K562 (cell line): Measurements from ENCODE around the gene TXK. TPM values are rescaled to one million over a fixed set of nuclear protein-coding genes. Genes with fewer than 3 reads are reported as not detected.

Source experiments
- ATAC-seq: fragments of 200-7000 bp; cut with Tn5 transposase; 3 replicates; pipeline ENCODE4 v1.9.1; 2020; ENCODE audit warnings: moderate library complexity
- BruUV-seq: library from RNA; stranded (reverse); fragments of 400-500 nt; replicated peaks from 2 replicates; lab custom pipeline; 2021; lab: Mats Ljungman, UMichigan
- CTCF ChIA-PET: fragments of 300-600 bp; formaldehyde crosslinking; extraction: SDS; loops from one replicate; lab custom pipeline; 2021; ENCODE audit warnings: low intra/inter-chr PET ratio; lab: Yijun Ruan, JAX
- POLR2A ChIA-PET: fragments of 300-600, 350-650 bp; sonication (Branson Sonifier 250); formaldehyde crosslinking; extraction: SDS; loops from one replicate; lab custom pipeline; 2021; ENCODE audit warnings: antibody characterized with exemption, inconsistent platforms; lab: Yijun Ruan, JAX
- DNase-seq, 4 experiments: peaks; one replicate each; pipeline versions ENCODE4 v3.0.0 to v3.0.0-alpha.2; 2011 to 2018; ENCODE audit warnings: low spot score in 3 of 4, mixed read lengths in 3 of 4; ENCODE audit errors: extremely low read depth in 1 of 4
- FAIRE-seq: peaks from 2 replicates; lab custom pipeline; 2011; peaks lifted over from hg19 to GRCh38; lab: Jason Lieb, UNC
- H2AFZ ChIP-seq: 2 replicates; pipeline ENCODE4 v1.6.0; 2011; ENCODE audit warnings: low read depth, low read length, control low read depth, inconsistent platforms
- H3K27ac ChIP-seq: fragments of 200-600 bp; 3 replicates; pipeline ENCODE4 v1.8.0; 2011; ENCODE audit warnings: low read depth, mild to moderate bottlenecking, control low read depth, inconsistent platforms, low read length, moderate library complexity, mixed read lengths; ENCODE audit errors: extremely low read depth
- H3K27me3 ChIP-seq, 2 experiments: fragments of 300-600 bp in 1 of 2; 2 replicates in 1 of 2; 3 replicates in 1 of 2; pipeline versions ENCODE4 v1.6.0 to v1.8.0; 2011; ENCODE audit warnings: inconsistent platforms in 2 of 2, low read length in 2 of 2, mild to moderate bottlenecking in 1 of 2, mixed read lengths in 1 of 2, moderate library complexity in 1 of 2; ENCODE audit not compliant: control insufficient read depth in 2 of 2, insufficient read depth in 2 of 2
- H3K36me3 ChIP-seq: fragments of 300-600 bp; 3 replicates; pipeline ENCODE4 v1.8.0; 2011; ENCODE audit warnings: mild to moderate bottlenecking, low read length, inconsistent platforms; ENCODE audit not compliant: control insufficient read depth, insufficient read depth
- H3K4me1 ChIP-seq, 2 experiments: fragments of 200-600 bp in 1 of 2; replicated peaks in 1 of 2; 2 replicates in 1 of 2; 3 replicates in 1 of 2; pipeline versions ENCODE4 v1.5.1 to v1.8.0; 2011; ENCODE audit warnings: inconsistent platforms in 2 of 2, low read length in 2 of 2, mild to moderate bottlenecking in 1 of 2, mixed read lengths in 1 of 2, moderate library complexity in 1 of 2; ENCODE audit not compliant: control insufficient read depth in 2 of 2, insufficient read depth in 2 of 2
- H3K4me2 ChIP-seq: 2 replicates; pipeline ENCODE4 v1.6.1; 2011; ENCODE audit warnings: low read length, control low read depth, inconsistent platforms, mixed read lengths; ENCODE audit not compliant: insufficient read depth
- H3K4me3 ChIP-seq: fragments of 200-600 bp; sonication (generic), shearing (Covaris generic); 2 replicates; pipeline ENCODE4 v1.5.1; 2016; ENCODE audit warnings: control low read depth, inconsistent platforms
- H3K79me2 ChIP-seq: fragments of 200-600 bp; 3 replicates; pipeline ENCODE4 v1.8.0; 2011; ENCODE audit warnings: low read length, inconsistent platforms; ENCODE audit not compliant: control insufficient read depth, insufficient read depth
- H3K9ac ChIP-seq, 2 experiments: 2 replicates each; pipeline versions ENCODE4 v1.6.0 to v1.6.1; 2011; ENCODE audit warnings: low read depth in 2 of 2, low read length in 2 of 2, control low read depth in 1 of 2, inconsistent platforms in 1 of 2, mild to moderate bottlenecking in 1 of 2, mixed read lengths in 1 of 2; ENCODE audit not compliant: insufficient read depth in 1 of 2
- H3K9me1 ChIP-seq: one replicate; pipeline ENCODE4 v1.6.0; 2011; ENCODE audit warnings: inconsistent platforms, mild to moderate bottlenecking, low read length, moderate library complexity; ENCODE audit not compliant: control insufficient read depth, insufficient read depth
- H3K9me3 ChIP-seq: replicated peaks from 2 replicates; pipeline ENCODE4 v1.5.1; 2011; ENCODE audit warnings: low read depth, low read length, inconsistent platforms; ENCODE audit not compliant: control insufficient read depth, insufficient read depth
- H4K20me1 ChIP-seq: replicated peaks from 2 replicates; pipeline ENCODE4 v1.6.1; 2011; ENCODE audit warnings: low read length, inconsistent platforms, mixed read lengths; ENCODE audit not compliant: control insufficient read depth, insufficient read depth
- BDP1 ChIP-seq: IDR thresholded peaks from 3 replicates; pipeline ENCODE4 v1.6.1; 2011; ENCODE audit not compliant: insufficient read length, insufficient read depth
- ETV5 ChIP-seq: sonication (generic); formaldehyde crosslinking; IDR thresholded peaks from 2 replicates; pipeline ENCODE4 v1.4.0; 2020; ENCODE audit warnings: low read depth, mild to moderate bottlenecking, missing genetic modification reagents
- GABPB1 ChIP-seq: sonication (generic); formaldehyde crosslinking; IDR thresholded peaks from 2 replicates; pipeline ENCODE4 v1.8.0; 2022; ENCODE audit warnings: mild to moderate bottlenecking, missing genetic modification reagents
- HNRNPLL ChIP-seq: fragments of 200-400 bp; formaldehyde crosslinking; IDR thresholded peaks from 2 replicates; pipeline ENCODE4 v1.6.1; 2017; ENCODE audit warnings: low read length, low read depth, mild to moderate bottlenecking; ENCODE audit not compliant: poor library complexity, severe bottlenecking
- MAFK ChIP-seq: IDR thresholded peaks from 2 replicates; pipeline ENCODE4 v1.6.1; 2011; ENCODE audit warnings: low read length, improper control_type of control experiment
- MECOM ChIP-seq: fragments of 250-450 bp; sonication (Bioruptor Pico); IDR thresholded peaks from 2 replicates; pipeline ENCODE4 v1.8.0; 2022; ENCODE audit warnings: inconsistent platforms
- NR2F6 ChIP-seq: fragments of 450-650 bp; formaldehyde crosslinking; IDR thresholded peaks from 2 replicates; pipeline ENCODE4 v1.4.0; 2020; ENCODE audit warnings: mild to moderate bottlenecking
- PHB ChIP-seq: fragments of 250-450 bp; sonication (Bioruptor Pico); IDR thresholded peaks from 2 replicates; pipeline ENCODE4 v1.5.0; 2021
- PRDM10 ChIP-seq: fragments of 450-650 bp; IDR thresholded peaks from 2 replicates; pipeline ENCODE4 v1.6.1; 2018; ENCODE audit not compliant: partially characterized antibody
- PRMT5 ChIP-seq: sonication (generic); formaldehyde crosslinking; IDR thresholded peaks from 2 replicates; pipeline ENCODE4 v1.5.0; 2020; ENCODE audit warnings: missing genetic modification reagents
- RBM17 ChIP-seq: fragments of 200-400 bp; formaldehyde crosslinking; IDR thresholded peaks from 2 replicates; pipeline ENCODE4 v1.6.1; 2017; ENCODE audit warnings: low read depth, mild to moderate bottlenecking, low read length, borderline replicate concordance
- ZBTB33 ChIP-seq: sonication (generic); formaldehyde crosslinking; IDR thresholded peaks from 2 replicates; pipeline ENCODE4 v1.8.1; 2023; ENCODE audit warnings: mild to moderate bottlenecking, missing genetic modification reagents
- ZNF589 ChIP-seq: fragments of 200-800 bp; sonication (Bioruptor generic); IDR thresholded peaks from 2 replicates; pipeline ENCODE4 v1.6.1; 2016; ENCODE audit warnings: low read depth, missing genetic modification characterization, missing compliant biosample characterization
- WGBS: fragments of 100-300 bp; shearing (Covaris generic); methylation state at CpG from one replicate; pipeline ENCODE4 v1.1.6; 2016; ENCODE audit warnings: low coverage, mixed read lengths; ENCODE audit not compliant: insufficient coverage; ENCODE audit errors: missing lambda C conversion rate; 5-methylcytosine and 5-hydroxymethylcytosine counted together
- in situ Hi-C: fragments of 300-500 bp; cut with MboI; formaldehyde crosslinking; loops from 4 replicates; pipeline ENCODE4 v1.15.0; 2018; ENCODE audit warnings: inconsistent platforms, mixed read lengths
- intact Hi-C: fragments of 100-400 bp; cut with micrococcal nuclease; formaldehyde crosslinking; loops from 2 replicates; pipeline ENCODE4 v1.14.2; 2022
- polyA plus RNA-seq, 8 experiments: library from polyadenylated mRNA; depleted of rRNA in 4 of 8; stranded (reverse) in 5 of 8; unstranded in 3 of 8; fragments of >200 nt; fragmentation: Nextera tagmentation in 2 of 8; fragmentation: Illumina TruSeq in 1 of 8; extraction: Ambion mirVana in 2 of 8; extraction: Trizol in 1 of 8; gene quantifications; 2 replicates each; pipeline versions ENCODE4 v1.2.1 to v1.2.3, GENCODE V29; 2011 to 2014; ENCODE audit warnings: inconsistent platforms in 1 of 8, missing spikeins in 1 of 8
- total RNA-seq, 7 experiments: library from RNA; depleted of rRNA in 6 of 7; stranded (reverse); fragments of >200 nt in 6 of 7; fragmentation: Illumina TruSeq in 2 of 7; extraction: Trizol in 2 of 7; gene quantifications; 2 replicates each; pipeline versions ENCODE4 v1.2.1 to v1.2.3, GENCODE V29; 2011 to 2021; ENCODE audit warnings: low replicate concordance in 1 of 7

The TXK gene
- total and polyA plus RNA-seq, 9 of the 15 experiments (the other 6 are each of a cell fraction or from before 2014, with no cell fraction given), result 0.24 to 1.1 (median 0.45) TPM; not detected in 1

GRCh38 chr4:48127682-48128404, 6.2 kb downstream of the TXK start (continued):
- TF ChIP-seq HNRNPLL (no peak), ETV5 (CRISPR knock-in tag) (0 out of 2 replicates have a peak, but pooled peaks have one; percentile 24), GABPB1 (no peak), ZBTB33 (CRISPR knock-in tag) (0 out of 2 replicates have a peak, but pooled peaks have one; percentile 18), BDP1 (no peak), MECOM (CRISPR knock-in tag) (peak; percentile 23; the same call in 1 of the 2 replicates), MAFK (no peak)

GRCh38 chr4:48127231-48127630, 6.8 kb downstream of the TXK start:
- no peaks in the 10 kb centered on the region for H3K27me3 ChIP-seq
- in situ Hi-C loops, result loop anchor here (5.0 kb wide), 1 partner anchor 415 kb away; no protein-coding TSS in a partner anchor
- peaks cover 6 to 38% of the 10 kb centered on the region in 2 experiments; a peak in 4 of 5 replicates for H3K4me1 ChIP-seq
- no peak overlapping the region for H2AFZ ChIP-seq
- H3K4me3 ChIP-seq, result no peak overlapping the region
- 30% methylated on average over 3 of the region's 3 CpGs for WGBS
- ChIA-PET POLR2A (interaction anchor here (1.0 kb wide), 1 partner anchor 419 kb away, joined by 4 read pairs; no protein-coding TSS in a partner anchor), CTCF (interaction anchor here (0.6 to 2.4 kb wide), 3 partner anchors 148 to 421 kb away, joined by 3 to 17 read pairs (median 3); no protein-coding TSS in a partner anchor)
- intact Hi-C loops, result loop anchor here (1.0 to 10.0 kb wide), 6 partner anchors 148 to 835 kb away; partner anchors contain the start of gene SLC10A4
- H3K79me2 ChIP-seq, result no peaks in the 10 kb centered on the region
- H3K27ac ChIP-seq, result no peak overlapping the region
- H3K36me3 ChIP-seq, result no peaks in the 10 kb centered on the region
- no peaks in the 10 kb centered on the region for H3K9me3 ChIP-seq
- no peak for FAIRE-seq
- H3K9ac ChIP-seq, result no peak overlapping the region
- DNase-seq, result no peak
- ATAC-seq, result no peak
- H3K4me2 ChIP-seq, result no peak overlapping the region
- no peaks in the 10 kb centered on the region for H3K9me1 ChIP-seq
- BruUV-seq, result no TSS peak
- H4K20me1 ChIP-seq, result no peaks in the 10 kb centered on the region
- TF ChIP-seq PRDM10, result no peak
- no peak for TF ChIP-seq RBM17
- TF ChIP-seq NR2F6 (CRISPR knock-in tag), result no peak
- TF ChIP-seq PRMT5 (CRISPR knock-in tag), result no peak
- 0 out of 2 replicates have a peak, but pooled peaks have one; percentile 31 for TF ChIP-seq ZNF589 (CRISPR knock-in tag)
- TF ChIP-seq PHB (CRISPR knock-in tag), result no peak
